ENCODE measurements around the gene AMIGO1.

The AMIGO1 gene

GRCh38 chr1:109472779-109473178, 36.7 kb downstream of the AMIGO1 start:
- no peak overlapping the region for H3K4me3 ChIP-seq (ENCODE audit: low read depth, low read length)
- no peak for TF ChIP-seq CTCF (IDR thresholded peaks at IDR 0.05; ENCODE audit: low read depth, low read length, missing control alignments)
- DNase-seq: no peak
- H3K27ac ChIP-seq: no peak overlapping the region
- H3K36me3 ChIP-seq (replicated peaks): no peaks in the 10 kb centered on the region
- in situ Hi-C loops (cut with HindIII; ENCODE audit: low pct_ligation_motif_present, low sequenced_read_pairs): no loop called here
- peaks cover 34% of the 10 kb centered on the region for H3K27me3 ChIP-seq (replicated peaks)

GRCh38 chr1:109470245-109470644, 39.3 kb downstream of the AMIGO1 start:
- peaks cover 56% of the 10 kb centered on the region for H3K27me3 ChIP-seq (replicated peaks)
- in situ Hi-C loops (cut with HindIII; ENCODE audit: low pct_ligation_motif_present, low sequenced_read_pairs): no loop called here
- DNase-seq: no peak
- H3K36me3 ChIP-seq (replicated peaks): no peaks in the 10 kb centered on the region
- no peak overlapping the region for H3K27ac ChIP-seq
- no peak overlapping the region for H3K4me3 ChIP-seq (ENCODE audit: low read depth, low read length)
- no peak for TF ChIP-seq CTCF (IDR thresholded peaks at IDR 0.05; ENCODE audit: low read depth, low read length, missing control alignments)

GRCh38 chr1:109468903-109469302, 40.6 kb downstream of the AMIGO1 start:
- in situ Hi-C loops (cut with HindIII; ENCODE audit: low pct_ligation_motif_present, low sequenced_read_pairs): no loop called here
- Histone ChIP-seq H3K36me3 (replicated peaks) (no peaks in the 10 kb centered on the region), H3K27ac (no peak overlapping the region), H3K4me3 (ENCODE audit: low read depth, low read length) (no peak overlapping the region), H3K27me3 (replicated peaks) (peaks cover 68% of the 10 kb centered on the region)
- DNase-seq: no peak
- no peak for TF ChIP-seq CTCF (IDR thresholded peaks at IDR 0.05; ENCODE audit: low read depth, low read length, missing control alignments)

- no peaks in the 10 kb centered on the region for H3K36me3 ChIP-seq (replicated peaks)
- TF ChIP-seq CTCF (IDR thresholded peaks at IDR 0.05; ENCODE audit: low read depth, low read length, missing control alignments): no peak
- no peak overlapping the region for H3K27ac ChIP-seq
- in situ Hi-C loops (cut with HindIII; ENCODE audit: low pct_ligation_motif_present, low sequenced_read_pairs): no loop called here
- peaks cover 66% of the 10 kb centered on the region for H3K27me3 ChIP-seq (replicated peaks)
- DNase-seq: no peak
- no peak overlapping the region for H3K4me3 ChIP-seq (ENCODE audit: low read depth, low read length)
Observed at GRCh38 chr1:109468061-109468460, 41.5 kb downstream of the AMIGO1 start.

- H3K4me3 ChIP-seq (ENCODE audit: low read depth, low read length): no peak overlapping the region
- H3K36me3 ChIP-seq (replicated peaks): no peaks in the 10 kb centered on the region
- DNase-seq: no peak
- in situ Hi-C loops (cut with HindIII; ENCODE audit: low pct_ligation_motif_present, low sequenced_read_pairs): no loop called here
- H3K27ac ChIP-seq: no peak overlapping the region
- no peak for TF ChIP-seq CTCF (IDR thresholded peaks at IDR 0.05; ENCODE audit: low read depth, low read length, missing control alignments)
- peaks cover 64% of the 10 kb centered on the region for H3K27me3 ChIP-seq (replicated peaks)
Observed at GRCh38 chr1:109467301-109467777, 42.2 kb downstream of the AMIGO1 start.

All from brain microvascular endothelial cell (primary cell).